HEK293 (cell line): ENCODE results near the gene TTC23.

Source experiments
- CTCF ChIA-PET: fragments of 350-600 bp; formaldehyde crosslinking; extraction: SDS; loops from one replicate; lab custom pipeline; 2021; ENCODE audit warnings: antibody characterized with exemption; lab: Yijun Ruan, JAX
- POLR2A ChIA-PET: fragments of 300-600 bp; formaldehyde crosslinking; extraction: SDS; loops from one replicate; lab custom pipeline; 2020; ENCODE audit warnings: antibody characterized with exemption, inconsistent platforms; lab: Yijun Ruan, JAX
- H3K27ac ChIP-seq: fragments of 200-500 bp; sonication (Bioruptor generic); 2 replicates; pipeline ENCODE4 v1.5.1; 2014; ENCODE audit warnings: low read depth, low read length, control low read depth, inconsistent platforms; ENCODE audit errors: extremely low read depth
- H3K36me3 ChIP-seq, 2 experiments: fragments of 200-500 bp in 1 of 2; sonication (Bioruptor generic) in 1 of 2; 1 replicate in 1 of 2; 2 replicates in 1 of 2; pipeline ENCODE4 v1.5.1; 2014 to 2017; ENCODE audit warnings: inconsistent platforms in 2 of 2, low read length in 2 of 2; ENCODE audit not compliant: control insufficient read depth in 2 of 2, insufficient read depth in 1 of 2
- H3K4me1 ChIP-seq: fragments of 200-500 bp; sonication (Bioruptor generic); 2 replicates; pipeline ENCODE4 v1.5.1; 2014; ENCODE audit warnings: mild to moderate bottlenecking, low read length, inconsistent platforms; ENCODE audit not compliant: control insufficient read depth, insufficient read depth
- H3K4me3 ChIP-seq: 2 replicates; pipeline ENCODE4 v1.5.1; 2011; ENCODE audit warnings: low read depth, mild to moderate bottlenecking, control low read depth, low read length, moderate library complexity
- H3K9me3 ChIP-seq: fragments of 200-500 bp; sonication (Bioruptor generic); 2 replicates; pipeline ENCODE4 v1.5.1; 2014; ENCODE audit warnings: low read depth, low read length, inconsistent platforms; ENCODE audit not compliant: control insufficient read depth, insufficient read depth
- HOXC10 ChIP-seq: sonication (generic); formaldehyde crosslinking; IDR thresholded peaks from 2 replicates; pipeline ENCODE4 v1.8.1; 2023; ENCODE audit warnings: mild to moderate bottlenecking, missing genetic modification reagents
- PRDM4 ChIP-seq: fragments of 450-650 bp; formaldehyde crosslinking; IDR thresholded peaks from 2 replicates; pipeline ENCODE4 v1.5.1; 2017; ENCODE audit warnings: missing biosample characterization, missing genetic modification characterization
- REPIN1 ChIP-seq: fragments of 450-650 bp; formaldehyde crosslinking; IDR thresholded peaks from 2 replicates; pipeline ENCODE4 v1.5.1; 2017; ENCODE audit warnings: missing biosample characterization, missing genetic modification characterization, low read depth
- SETDB1 ChIP-seq: IDR thresholded peaks from one replicate; pipeline ENCODE4 v1.6.1; 2017; ENCODE audit warnings: mild to moderate bottlenecking, low read length, moderate library complexity, mixed read lengths; ENCODE audit not compliant: insufficient read length
- TRIM28 ChIP-seq: IDR thresholded peaks from 2 replicates; pipeline ENCODE4 v1.6.1; 2011; ENCODE audit warnings: low read length, control low read depth, borderline replicate concordance
- ZBTB1 ChIP-seq: fragments of 450-650 bp; formaldehyde crosslinking; IDR thresholded peaks from 2 replicates; pipeline ENCODE4 v1.5.1; 2016; ENCODE audit warnings: missing biosample characterization, missing genetic modification characterization
- ZFP41 ChIP-seq: fragments of 450-650 bp; formaldehyde crosslinking; IDR thresholded peaks from 2 replicates; pipeline ENCODE4 v1.5.1; 2016; ENCODE audit warnings: missing biosample characterization, missing genetic modification characterization, borderline replicate concordance
- ZNF10 ChIP-seq: fragments of 450-650 bp; formaldehyde crosslinking; IDR thresholded peaks from 2 replicates; pipeline ENCODE4 v1.5.1; 2017; ENCODE audit warnings: missing biosample characterization, missing genetic modification characterization
- ZNF121 ChIP-seq: fragments of 450-650 bp; formaldehyde crosslinking; IDR thresholded peaks from 2 replicates; pipeline ENCODE4 v1.5.1; 2016; ENCODE audit warnings: missing biosample characterization, missing genetic modification characterization
- ZNF138 ChIP-seq: fragments of 450-650 bp; formaldehyde crosslinking; IDR thresholded peaks from 2 replicates; pipeline ENCODE4 v1.5.1; 2016; ENCODE audit warnings: missing biosample characterization, missing genetic modification characterization, borderline replicate concordance
- ZNF2 ChIP-seq: fragments of 450-650 bp; formaldehyde crosslinking; IDR thresholded peaks from 2 replicates; pipeline ENCODE4 v1.5.1; 2016; ENCODE audit warnings: missing biosample characterization, missing genetic modification characterization
- ZNF23 ChIP-seq: fragments of 450-650 bp; formaldehyde crosslinking; IDR thresholded peaks from 2 replicates; pipeline ENCODE4 v1.5.1; 2016; ENCODE audit warnings: missing biosample characterization, missing genetic modification characterization, borderline replicate concordance
- ZNF274 ChIP-seq, 2 experiments: fragments of 200-500 bp in 1 of 2; fragments of 450-650 bp in 1 of 2; sonication (Bioruptor generic) in 1 of 2; formaldehyde crosslinking in 1 of 2; IDR thresholded peaks; 2 replicates each; pipeline versions ENCODE4 v1.5.1 to v1.6.1; 2014 to 2016; ENCODE audit warnings: borderline replicate concordance in 1 of 2, inconsistent platforms in 1 of 2, low read length in 1 of 2, missing biosample characterization in 1 of 2, missing genetic modification characterization in 1 of 2
- ZNF292 ChIP-seq: fragments of 450-650 bp; formaldehyde crosslinking; IDR thresholded peaks from 2 replicates; pipeline ENCODE4 v1.5.1; 2016; ENCODE audit warnings: low read depth, missing biosample characterization, missing genetic modification characterization, borderline replicate concordance
- ZNF302 ChIP-seq: fragments of 450-650 bp; formaldehyde crosslinking; IDR thresholded peaks from 2 replicates; pipeline ENCODE4 v1.5.1; 2016; ENCODE audit warnings: missing biosample characterization, missing genetic modification characterization, low read depth
- ZNF37A ChIP-seq: fragments of 450-650 bp; IDR thresholded peaks from 2 replicates; pipeline ENCODE4 v1.5.1; 2018; ENCODE audit warnings: missing biosample characterization, missing genetic modification characterization
- ZNF423 ChIP-seq: fragments of 450-650 bp; formaldehyde crosslinking; IDR thresholded peaks from 2 replicates; pipeline ENCODE4 v1.5.1; 2016; ENCODE audit warnings: missing biosample characterization, missing genetic modification characterization
- ZNF548 ChIP-seq: fragments of 450-650 bp; formaldehyde crosslinking; IDR thresholded peaks from 2 replicates; pipeline ENCODE4 v1.5.1; 2016; ENCODE audit warnings: missing biosample characterization, missing genetic modification characterization
- ZNF549 ChIP-seq: fragments of 450-650 bp; IDR thresholded peaks from 2 replicates; pipeline ENCODE4 v1.5.1; 2018; ENCODE audit warnings: missing biosample characterization, missing genetic modification characterization, mild to moderate bottlenecking, inconsistent platforms, moderate library complexity
- ZNF747 ChIP-seq: fragments of 450-650 bp; formaldehyde crosslinking; IDR thresholded peaks from 2 replicates; pipeline ENCODE4 v1.5.1; 2016; ENCODE audit warnings: missing biosample characterization, missing genetic modification characterization
- ZNF768 ChIP-seq: fragments of 450-650 bp; formaldehyde crosslinking; IDR thresholded peaks from 2 replicates; pipeline ENCODE4 v1.5.1; 2018; ENCODE audit warnings: missing biosample characterization, mild to moderate bottlenecking, missing genetic modification characterization
- TF ChIP-seq, protein P1 (sequence below): fragments of 450-650 bp; formaldehyde crosslinking; IDR thresholded peaks from 2 replicates; pipeline ENCODE4 v1.5.1; 2017; ENCODE audit warnings: missing biosample characterization, missing genetic modification characterization
- TF ChIP-seq, protein P2 (sequence below): fragments of 450-650 bp; formaldehyde crosslinking; IDR thresholded peaks from 2 replicates; pipeline ENCODE4 v1.5.1; 2017; ENCODE audit warnings: missing biosample characterization, missing genetic modification characterization

TTC23 gene

DNA sequence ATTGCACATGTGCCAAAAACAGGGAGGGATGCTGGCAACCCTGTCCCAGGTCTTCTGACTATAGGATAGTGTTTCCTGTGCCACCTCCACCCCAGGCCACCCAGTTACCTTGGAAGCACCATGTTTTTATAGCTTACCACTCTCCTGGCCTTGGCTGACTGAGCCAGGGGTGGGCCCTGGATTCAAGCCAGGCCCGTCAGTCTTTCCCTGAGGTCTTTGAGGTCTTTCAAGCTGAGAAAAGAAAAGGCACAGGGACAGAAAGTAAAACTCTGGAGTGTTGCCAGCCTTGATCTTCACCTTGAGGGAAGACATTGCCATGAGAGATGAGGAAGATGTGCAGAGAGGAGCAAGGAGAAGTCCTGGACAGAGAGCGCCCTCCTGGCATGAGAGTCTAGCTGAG is 98.2 kb downstream of the TTC23 start (continued):
- no peak for TF ChIP-seq ZNF10 (tag by site-specific recombination)

DNA sequence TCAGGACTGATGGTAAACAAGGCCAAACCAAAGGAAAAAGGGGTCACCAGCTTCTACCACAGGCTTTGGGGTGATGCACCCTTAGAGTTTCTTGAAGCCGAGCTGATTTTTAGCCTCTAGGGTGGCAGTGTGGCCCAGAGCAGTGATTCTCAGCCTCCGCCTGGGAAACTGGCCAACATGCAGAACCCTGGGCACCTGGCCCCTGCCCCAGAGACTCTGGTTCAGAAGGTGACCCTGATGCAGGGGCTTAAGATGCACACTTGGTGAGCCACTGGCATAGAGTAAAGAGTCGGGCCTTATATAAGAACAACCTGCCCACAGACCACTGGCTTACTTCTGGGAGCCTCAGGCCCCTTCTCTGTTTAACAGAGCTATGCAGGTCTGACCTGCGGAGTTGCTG is 100.0 kb downstream of the TTC23 start:
- Histone ChIP-seq H3K9me3 (no peaks in the 10 kb centered on the region), H3K36me3 (peaks cover 0 to 5% of the 10 kb centered on the region in 2 experiments; a peak in 2 of 3 replicates), H3K4me3 (no peak overlapping the region), H3K27ac (no peak overlapping the region), H3K4me1 (no peaks in the 10 kb centered on the region)
- POLR2A ChIA-PET = no interaction called here
- CTCF ChIA-PET = interaction anchor here (0.9 to 1.0 kb wide), 2 partner anchors 44 to 49 kb away, joined by 4 read pairs; partner anchors contain the start of gene SYNM
- TF ChIP-seq ZNF37A (no peak), ZNF2 (no peak), PRDM4 (tag by site-specific recombination) (no peak), HOXC10 (CRISPR knock-in tag) (no peak), ZNF747 (tag by site-specific recombination) (no peak), ZFP41 (tag by site-specific recombination) (no peak), ZNF23 (tag by site-specific recombination) (no peak), ZBTB1 (no peak), ZNF549 (no peak), ZNF121 (no peak), SETDB1 (no peak)
- TF ChIP-seq, protein P1, sequence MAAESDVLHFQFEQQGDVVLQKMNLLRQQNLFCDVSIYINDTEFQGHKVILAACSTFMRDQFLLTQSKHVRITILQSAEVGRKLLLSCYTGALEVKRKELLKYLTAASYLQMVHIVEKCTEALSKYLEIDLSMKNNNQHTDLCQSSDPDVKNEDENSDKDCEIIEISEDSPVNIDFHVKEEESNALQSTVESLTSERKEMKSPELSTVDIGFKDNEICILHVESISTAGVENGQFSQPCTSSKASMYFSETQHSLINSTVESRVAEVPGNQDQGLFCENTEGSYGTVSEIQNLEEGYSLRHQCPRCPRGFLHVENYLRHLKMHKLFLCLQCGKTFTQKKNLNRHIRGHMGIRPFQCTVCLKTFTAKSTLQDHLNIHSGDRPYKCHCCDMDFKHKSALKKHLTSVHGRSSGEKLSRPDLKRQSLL (tag by site-specific recombination) = no peak

DNA sequence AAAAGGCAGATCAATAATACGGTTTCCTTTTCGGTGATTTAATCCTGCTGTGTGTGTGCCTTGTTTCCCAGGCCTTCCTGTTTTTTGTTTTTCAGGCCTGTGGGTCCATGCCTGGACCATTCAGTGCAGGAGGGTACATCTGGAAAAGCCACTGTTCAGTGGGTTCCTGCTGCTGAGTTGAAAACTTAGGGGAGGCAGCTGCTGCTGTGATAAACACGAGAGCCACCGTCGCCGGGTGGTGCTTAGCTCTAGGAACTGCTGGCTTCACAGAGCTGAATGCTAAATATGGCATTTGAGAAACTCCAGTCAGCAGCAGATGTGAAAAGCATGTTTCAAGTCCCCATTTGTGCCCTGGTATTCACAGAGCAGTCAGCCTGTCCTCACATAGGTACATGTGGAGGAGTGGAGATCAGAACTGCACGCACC is 100.5 kb downstream of the TTC23 start:
- Histone ChIP-seq H3K9me3 (no peaks in the 10 kb centered on the region), H3K36me3 (peaks cover 0 to 5% of the 10 kb centered on the region in 2 experiments; a peak in 2 of 3 replicates), H3K4me1 (no peaks in the 10 kb centered on the region), H3K27ac (no peak overlapping the region)
- POLR2A ChIA-PET = no interaction called here
- TF ChIP-seq ZNF274 (IDR thresholded peaks at IDR 0.05; ENCODE audit: low read length) = no peak
- TF ChIP-seq ZNF274 (tag by site-specific recombination; IDR thresholded peaks at IDR 0.05; ENCODE audit: borderline replicate concordance) = no peak
- TF ChIP-seq ZNF423 (tag by site-specific recombination) = no peak
- TF ChIP-seq ZNF138 = no peak
- no peak for TF ChIP-seq ZNF548 (tag by site-specific recombination)
- no peak for TF ChIP-seq ZNF302 (tag by site-specific recombination)
- TF ChIP-seq, protein P2, sequence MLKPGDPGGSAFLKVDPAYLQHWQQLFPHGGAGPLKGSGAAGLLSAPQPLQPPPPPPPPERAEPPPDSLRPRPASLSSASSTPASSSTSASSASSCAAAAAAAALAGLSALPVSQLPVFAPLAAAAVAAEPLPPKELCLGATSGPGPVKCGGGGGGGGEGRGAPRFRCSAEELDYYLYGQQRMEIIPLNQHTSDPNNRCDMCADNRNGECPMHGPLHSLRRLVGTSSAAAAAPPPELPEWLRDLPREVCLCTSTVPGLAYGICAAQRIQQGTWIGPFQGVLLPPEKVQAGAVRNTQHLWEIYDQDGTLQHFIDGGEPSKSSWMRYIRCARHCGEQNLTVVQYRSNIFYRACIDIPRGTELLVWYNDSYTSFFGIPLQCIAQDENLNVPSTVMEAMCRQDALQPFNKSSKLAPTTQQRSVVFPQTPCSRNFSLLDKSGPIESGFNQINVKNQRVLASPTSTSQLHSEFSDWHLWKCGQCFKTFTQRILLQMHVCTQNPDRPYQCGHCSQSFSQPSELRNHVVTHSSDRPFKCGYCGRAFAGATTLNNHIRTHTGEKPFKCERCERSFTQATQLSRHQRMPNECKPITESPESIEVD (tag by site-specific recombination) = no peak
- no peak for TF ChIP-seq ZNF768 (tag by site-specific recombination)
- no peak for TF ChIP-seq ZBTB1
- TF ChIP-seq REPIN1 (tag by site-specific recombination) = no peak
- no peak for TF ChIP-seq ZNF37A
- TF ChIP-seq TRIM28 = no peak
- TF ChIP-seq ZNF549 = no peak
- no peak for TF ChIP-seq ZNF292
- TF ChIP-seq, all 188 proteins: peak for 0
- no peak overlapping the region for H3K4me3 ChIP-seq
- CTCF ChIA-PET = interaction anchor here (1.0 kb wide), 1 partner anchor 48 kb away, joined by 4 read pairs; no protein-coding TSS in a partner anchor
